Activated T-helper 2 cell treated with anti-CD3 and anti-CD28 coated beads, Interferon-gamma antibody, Interleukin-2, Interleukin-4, amounts not matched to agents 10 μg/mL and 5 μg/mL and 100 μg/mL, durations not matched to agents 14 hours and 24 hours and 36 hours (primary cell): ENCODE measurements around the gene SH3D19. TPM values are rescaled to one million over a fixed set of nuclear protein-coding genes. Genes with fewer than 3 reads are reported as not detected.

ENCODE experiments used
- DNase-seq: peaks from one replicate; pipeline ENCODE4 v3.0.0; 2021; ENCODE audit warnings: low spot score
- H3K27ac Mint-ChIP-seq: one replicate; pipeline ENCODE4 v1.8.0; 2021; ENCODE audit warnings: mixed read lengths
- H3K27me3 Mint-ChIP-seq: one replicate; pipeline ENCODE4 v1.8.0; 2021; ENCODE audit warnings: low read depth, mixed read lengths
- H3K36me3 Mint-ChIP-seq: one replicate; pipeline ENCODE4 v1.8.0; 2021; ENCODE audit warnings: low read depth, mixed read lengths
- H3K4me1 Mint-ChIP-seq: one replicate; pipeline ENCODE4 v1.8.0; 2021; ENCODE audit warnings: low read depth, mixed read lengths
- H3K4me3 Mint-ChIP-seq: one replicate; pipeline ENCODE4 v1.8.0; 2021; ENCODE audit warnings: low read depth, mild to moderate bottlenecking, moderate library complexity, mixed read lengths
- H3K9me3 Mint-ChIP-seq: one replicate; pipeline ENCODE4 v1.8.0; 2021; ENCODE audit warnings: mixed read lengths
- intact Hi-C: fragments of 100-400 bp; cut with micrococcal nuclease; formaldehyde crosslinking; loops from one replicate; pipeline ENCODE4 v1.15.1; 2023
- total RNA-seq: library from RNA; stranded (reverse); gene quantifications from 2 replicates; pipeline ENCODE4 v1.2.3, GENCODE V29; 2022

Gene SH3D19
- total RNA-seq, 1 donor from 2014 or later = not detected

- H3K9me3 Mint-ChIP-seq = no peaks in the 10 kb centered on the region
- no peak overlapping the region for H3K4me3 Mint-ChIP-seq
- no peaks in the 10 kb centered on the region for H3K27me3 Mint-ChIP-seq
- no peaks in the 10 kb centered on the region for H3K4me1 Mint-ChIP-seq
- H3K36me3 Mint-ChIP-seq = no peaks in the 10 kb centered on the region
- DNase-seq = no peak
- intact Hi-C loops = no loop called here
- H3K27ac Mint-ChIP-seq = no peak overlapping the region
These were observed 119.0 kb downstream of the SH3D19 start for GRCh38 chr4:151206241-151207005.

DNA sequence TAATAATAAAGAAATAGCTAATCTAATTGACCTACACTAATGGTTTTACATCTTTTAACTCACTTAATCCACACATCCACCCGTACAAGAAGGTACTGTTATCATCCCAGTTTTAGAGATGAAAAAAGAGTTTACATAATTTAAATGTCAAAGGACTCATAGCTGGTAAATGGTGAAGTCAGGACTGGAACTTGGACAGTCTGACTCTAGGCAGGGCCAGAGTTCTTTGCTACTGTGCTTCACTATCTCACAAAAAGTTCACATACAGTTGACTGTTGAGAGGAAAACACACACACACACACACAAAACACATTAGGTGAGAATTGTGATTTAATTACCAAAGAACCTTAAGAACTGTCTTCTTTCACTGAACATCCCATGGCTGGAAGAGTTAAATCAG lies 119.7 kb downstream of the SH3D19 start:
- H3K4me1 Mint-ChIP-seq = no peaks in the 10 kb centered on the region
- H3K27me3 Mint-ChIP-seq = no peaks in the 10 kb centered on the region
- no peak overlapping the region for H3K4me3 Mint-ChIP-seq
- no peaks in the 10 kb centered on the region for H3K36me3 Mint-ChIP-seq
- intact Hi-C loops = no loop called here
- H3K9me3 Mint-ChIP-seq = no peaks in the 10 kb centered on the region
- no peak for DNase-seq
- no peak overlapping the region for H3K27ac Mint-ChIP-seq

DNA sequence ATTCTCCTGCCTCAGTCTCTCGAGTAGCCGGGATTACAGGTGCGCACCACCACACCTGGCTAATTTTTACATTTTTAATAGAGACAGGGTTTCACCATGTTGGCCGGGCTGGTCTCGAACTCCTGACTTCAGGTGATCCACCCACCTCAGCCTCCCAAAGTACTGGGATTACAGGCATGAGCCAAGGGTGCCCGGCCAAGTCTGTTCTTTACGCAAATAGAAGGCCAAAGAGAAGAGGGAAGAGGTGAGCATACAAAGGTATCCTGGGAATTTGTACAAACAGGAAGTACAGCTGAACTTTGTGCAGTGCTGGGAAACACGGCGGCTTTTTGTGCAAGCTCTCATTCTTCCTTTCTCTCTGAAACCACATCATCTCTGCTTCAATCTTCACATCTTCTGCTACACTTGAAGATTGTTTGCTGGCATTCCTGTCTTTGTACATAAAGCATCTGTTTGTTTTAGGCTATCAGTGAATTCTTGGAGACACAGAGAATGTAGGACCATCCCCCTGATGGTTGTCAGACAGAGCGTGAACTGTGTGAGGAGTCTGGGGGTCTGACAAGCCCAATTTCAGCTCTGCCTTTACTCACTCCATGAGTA lies 120.4 kb downstream of the SH3D19 start:
- Mint-ChIP-seq H3K27me3 (no peaks in the 10 kb centered on the region), H3K9me3 (no peaks in the 10 kb centered on the region), H3K4me1 (no peaks in the 10 kb centered on the region), H3K4me3 (no peak overlapping the region), H3K36me3 (no peaks in the 10 kb centered on the region), H3K27ac (no peak overlapping the region)
- intact Hi-C loops = no loop called here
- no peak for DNase-seq

DNA sequence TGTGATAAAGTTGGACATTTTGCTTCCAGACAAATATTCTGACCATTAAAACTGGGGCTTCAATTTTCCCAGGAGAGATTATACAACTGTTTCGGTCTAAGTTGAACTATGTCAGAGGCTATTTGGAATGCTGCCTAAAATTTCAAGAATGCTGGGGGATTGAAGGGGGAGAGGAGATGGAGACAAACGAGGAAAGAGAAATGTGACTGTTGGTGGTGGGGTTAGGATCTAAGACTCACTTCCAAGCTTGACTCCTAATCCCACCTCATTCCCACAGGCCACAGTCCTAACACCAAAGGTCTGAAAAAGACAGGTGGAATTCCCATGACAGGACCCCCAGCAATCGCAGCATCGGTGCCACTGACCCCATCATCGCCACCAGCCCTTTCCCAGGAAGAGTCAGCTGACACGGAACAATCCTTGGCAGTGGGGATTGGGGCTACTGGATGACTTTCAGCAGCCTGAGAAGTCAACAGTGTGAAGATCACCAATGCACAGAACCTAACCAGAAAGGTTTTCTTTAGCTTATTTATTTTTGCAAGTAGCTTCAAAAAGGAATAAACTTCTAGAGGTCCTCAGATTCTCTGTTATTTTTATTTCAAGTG lies 122.5 kb downstream of the SH3D19 start:
- no peak overlapping the region for H3K4me3 Mint-ChIP-seq
- H3K4me1 Mint-ChIP-seq = no peaks in the 10 kb centered on the region
- H3K27ac Mint-ChIP-seq = no peak overlapping the region
- no peak for DNase-seq
- intact Hi-C loops = no loop called here
- H3K27me3 Mint-ChIP-seq = no peaks in the 10 kb centered on the region
- H3K9me3 Mint-ChIP-seq = no peaks in the 10 kb centered on the region
- no peaks in the 10 kb centered on the region for H3K36me3 Mint-ChIP-seq

GRCh38 chr4:151202381-151202780 lies 123.0 kb downstream of the SH3D19 start:
- Mint-ChIP-seq H3K4me1 (no peaks in the 10 kb centered on the region), H3K4me3 (no peak overlapping the region), H3K27ac (no peak overlapping the region), H3K36me3 (no peaks in the 10 kb centered on the region), H3K9me3 (no peaks in the 10 kb centered on the region), H3K27me3 (no peaks in the 10 kb centered on the region)
- DNase-seq = no peak
- intact Hi-C loops = no loop called here

- no peak overlapping the region for H3K4me3 Mint-ChIP-seq
- intact Hi-C loops = no loop called here
- H3K9me3 Mint-ChIP-seq = no peaks in the 10 kb centered on the region
- no peak for DNase-seq
- no peaks in the 10 kb centered on the region for H3K36me3 Mint-ChIP-seq
- no peaks in the 10 kb centered on the region for H3K4me1 Mint-ChIP-seq
- no peak overlapping the region for H3K27ac Mint-ChIP-seq
- H3K27me3 Mint-ChIP-seq = peaks cover 2% of the 10 kb centered on the region
These were observed 125.8 kb downstream of the SH3D19 start for GRCh38 chr4:151199319-151200190.

- Mint-ChIP-seq H3K9me3 (no peaks in the 10 kb centered on the region), H3K36me3 (no peaks in the 10 kb centered on the region), H3K27me3 (peaks cover 2% of the 10 kb centered on the region), H3K4me3 (no peak overlapping the region), H3K4me1 (no peaks in the 10 kb centered on the region), H3K27ac (no peak overlapping the region)
- intact Hi-C loops = no loop called here
- no peak for DNase-seq
These were observed 126.7 kb downstream of the SH3D19 start for GRCh38 chr4:151198748-151199147.

DNA sequence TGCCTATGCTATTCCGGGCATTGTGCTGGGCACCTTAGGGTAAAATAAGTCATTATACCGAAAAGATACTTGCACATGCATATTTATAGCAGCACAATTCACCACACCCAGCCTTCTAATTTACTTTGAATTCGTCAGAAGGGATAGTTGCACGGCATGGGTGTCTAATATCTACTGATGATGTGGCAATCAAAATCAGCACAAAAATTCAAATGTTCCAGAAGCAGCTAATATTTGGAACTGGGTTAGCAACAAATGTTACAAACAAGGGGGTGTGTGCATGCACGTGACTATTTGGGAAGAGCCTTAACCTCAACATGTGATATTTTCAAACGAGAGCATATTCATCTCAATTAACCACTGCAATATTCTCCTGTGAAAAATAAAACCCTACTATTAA lies 128.2 kb downstream of the SH3D19 start:
- Mint-ChIP-seq H3K27ac (no peak overlapping the region), H3K4me3 (no peak overlapping the region), H3K4me1 (no peaks in the 10 kb centered on the region), H3K27me3 (peaks cover 2% of the 10 kb centered on the region), H3K9me3 (no peaks in the 10 kb centered on the region), H3K36me3 (no peaks in the 10 kb centered on the region)
- DNase-seq = no peak
- intact Hi-C loops = no loop called here

DNA sequence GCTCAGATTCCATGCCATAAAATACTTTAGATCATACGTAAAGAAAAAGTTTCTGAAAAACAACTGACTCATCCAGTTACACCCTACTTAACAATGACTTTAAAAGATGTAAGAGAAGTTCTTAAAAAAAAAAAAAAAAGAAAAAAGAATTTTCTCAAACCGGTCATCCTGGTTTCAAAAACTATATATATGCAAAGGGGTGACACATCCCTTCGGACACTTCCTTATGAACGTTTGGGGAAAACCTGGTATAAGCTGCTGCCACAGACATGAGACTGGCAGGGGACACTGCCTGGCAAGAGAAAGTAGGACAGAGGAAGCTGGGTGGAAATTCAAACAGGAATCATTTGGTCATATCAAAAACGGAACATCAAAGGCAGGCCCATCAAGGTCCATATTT lies 129.6 kb downstream of the SH3D19 start:
- Mint-ChIP-seq H3K36me3 (no peaks in the 10 kb centered on the region), H3K4me1 (no peaks in the 10 kb centered on the region), H3K9me3 (no peaks in the 10 kb centered on the region), H3K27ac (no peak overlapping the region), H3K27me3 (peaks cover 2% of the 10 kb centered on the region), H3K4me3 (no peak overlapping the region)
- intact Hi-C loops = no loop called here
- no peak for DNase-seq

DNA sequence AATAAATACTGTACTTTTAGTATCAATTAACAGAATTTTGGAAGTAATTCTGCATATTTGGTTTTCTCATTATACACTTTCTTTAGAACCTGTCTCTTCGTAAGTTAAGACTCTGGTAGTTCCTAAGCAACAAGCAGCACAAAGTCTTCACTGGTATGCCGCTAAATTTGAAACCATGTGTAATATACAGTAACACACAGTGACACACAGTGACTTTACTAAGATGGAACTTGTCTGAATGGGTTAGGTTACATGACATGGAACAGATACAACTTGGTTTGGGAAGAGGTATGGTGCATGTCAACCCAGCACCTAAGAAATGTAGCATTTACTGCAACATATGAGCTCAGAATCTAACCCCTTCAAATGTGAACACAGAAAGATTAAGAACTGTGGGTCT lies 132.0 kb downstream of the SH3D19 start:
- H3K36me3 Mint-ChIP-seq = no peaks in the 10 kb centered on the region
- no peak overlapping the region for H3K4me3 Mint-ChIP-seq
- no peaks in the 10 kb centered on the region for H3K4me1 Mint-ChIP-seq
- H3K27me3 Mint-ChIP-seq = peaks cover 2% of the 10 kb centered on the region
- H3K27ac Mint-ChIP-seq = no peak overlapping the region
- intact Hi-C loops = no loop called here
- peaks cover 5% of the 10 kb centered on the region for H3K9me3 Mint-ChIP-seq
- no peak for DNase-seq

DNA sequence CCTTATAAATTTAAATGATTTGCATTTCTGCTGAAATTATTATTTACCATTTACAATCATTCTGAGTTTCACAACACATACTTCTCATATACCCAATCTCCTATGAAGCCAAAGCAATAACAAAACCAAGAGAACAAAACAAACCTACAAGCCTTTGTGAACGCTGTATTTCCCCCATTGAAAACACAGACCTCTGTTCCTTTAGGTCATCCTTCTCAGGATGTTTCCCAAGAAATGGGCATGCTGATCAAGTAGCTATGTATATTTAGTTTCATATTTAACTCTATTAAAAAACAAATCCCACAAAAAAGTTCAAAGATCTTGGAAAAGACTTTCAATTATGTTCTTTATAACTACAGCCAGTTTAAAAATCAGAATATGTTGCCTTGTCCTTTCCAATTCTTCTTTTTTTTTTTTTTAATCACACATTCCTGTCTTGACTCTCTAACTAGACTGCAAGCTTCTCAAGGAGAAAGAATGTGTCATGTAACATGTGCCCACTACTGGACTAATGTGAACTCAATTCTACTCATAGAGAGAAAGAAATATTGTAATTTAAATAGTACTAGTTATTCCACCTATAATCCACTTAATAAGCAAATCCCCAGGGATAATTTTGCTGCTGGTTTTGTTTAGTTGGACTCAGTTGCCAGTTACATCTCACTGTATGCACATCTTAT lies 132.7 kb downstream of the SH3D19 start:
- intact Hi-C loops = no loop called here
- DNase-seq = no peak
- Mint-ChIP-seq H3K27me3 (peaks cover 4% of the 10 kb centered on the region), H3K36me3 (no peaks in the 10 kb centered on the region), H3K4me1 (no peaks in the 10 kb centered on the region), H3K27ac (no peak overlapping the region), H3K9me3 (peaks cover 5% of the 10 kb centered on the region), H3K4me3 (no peak overlapping the region)
